Ovary (tissue), 3 donors: Measurements from ENCODE around the gene AHCY.

ENCODE experiments used
- CTCF ChIP-seq, 3 donors: fragments of 450-650 bp in 2 of 3; fragments of 200-600 bp in 1 of 3; IDR thresholded peaks; one replicate each; pipeline versions ENCODE4 v1.5.1 to v1.8.0; 2016 to 2022; ENCODE audit warnings: antibody characterized with exemption in 3 of 3, mild to moderate bottlenecking in 1 of 3
- EP300 ChIP-seq: sonication (generic); formaldehyde crosslinking; IDR thresholded peaks from one replicate; pipeline ENCODE4 v1.6.1; 2017; ENCODE audit warnings: antibody characterized with exemption
- POLR2A ChIP-seq: fragments of 450-650 bp; IDR thresholded peaks from one replicate; pipeline ENCODE4 v1.6.1; 2017; ENCODE audit warnings: antibody characterized with exemption, mild to moderate bottlenecking, moderate library complexity
- donor health status: DM: no; HTN: no; CAD: no.

GRCh38 chr20:34240121-34240520, 63.0 kb downstream of the AHCY start:
- no peak for TF ChIP-seq CTCF (IDR thresholded peaks at IDR 0.05)
- TF ChIP-seq EP300: no peak
- TF ChIP-seq POLR2A: no peak
